ENCODE results near the gene ADCY6.

DNA sequence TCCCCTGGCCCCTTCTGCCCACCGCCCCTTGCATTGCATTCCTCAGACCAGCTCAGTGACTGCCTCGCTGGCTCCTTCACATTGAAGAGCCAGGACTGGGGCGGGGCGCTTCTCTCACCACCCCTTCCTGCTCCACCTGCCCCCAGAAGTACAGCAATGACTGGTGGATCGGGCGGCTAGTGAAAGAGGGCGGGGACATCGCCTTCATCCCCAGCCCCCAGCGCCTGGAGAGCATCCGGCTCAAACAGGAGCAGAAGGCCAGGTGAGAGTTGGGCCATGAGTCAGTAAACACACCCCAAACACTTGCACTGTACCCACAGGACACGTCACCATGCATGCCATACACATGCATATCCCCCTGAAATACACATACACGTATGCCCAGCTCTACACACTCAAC, 35.2 kb upstream of the ADCY6 start:
- TF ChIP-seq POLR2A (IDR thresholded peaks at IDR 0.05; ENCODE audit: low read depth, low read length), result no peak
- no peak for TF ChIP-seq CTCF (IDR thresholded peaks at IDR 0.05; ENCODE audit: extremely low read depth in 1 of 2, insufficient read depth in 1 of 2, low read depth in 1 of 2, low read length in 2 of 2)
- TF ChIP-seq EZH2 (IDR thresholded peaks at IDR 0.05; ENCODE audit: borderline replicate concordance, low read depth, low read length, severe bottlenecking), result no peak
- no peak for TF ChIP-seq FOS (IDR thresholded peaks at IDR 0.05; ENCODE audit: borderline replicate concordance, insufficient read depth, low read length)
- no peak for TF ChIP-seq POLR2AphosphoS5 (IDR thresholded peaks at IDR 0.05; ENCODE audit: insufficient read depth, low read depth, low read length)
